Glutamatergic neuron (in vitro differentiated cells): ENCODE data around the gene MACROH2A2. TPM values are rescaled to one million over a fixed set of nuclear protein-coding genes. Genes with fewer than 3 reads are reported as not detected.

ENCODE experiments used
- DNase-seq: peaks from one replicate; pipeline ENCODE4 v3.0.0; 2022
- H3K27ac Mint-ChIP-seq: one replicate; pipeline ENCODE4 v1.8.0; 2020; ENCODE audit warnings: mild to moderate bottlenecking, mixed read lengths, inconsistent platforms; ENCODE audit not compliant: unreplicated experiment
- H3K27me3 Mint-ChIP-seq: one replicate; pipeline ENCODE4 v1.8.0; 2020; ENCODE audit warnings: mild to moderate bottlenecking, moderate library complexity, mixed read lengths, inconsistent platforms; ENCODE audit not compliant: unreplicated experiment
- H3K36me3 Mint-ChIP-seq: one replicate; pipeline ENCODE4 v1.8.0; 2020; ENCODE audit warnings: mild to moderate bottlenecking, mixed read lengths, inconsistent platforms; ENCODE audit not compliant: unreplicated experiment
- H3K4me1 Mint-ChIP-seq: one replicate; pipeline ENCODE4 v1.8.0; 2020; ENCODE audit warnings: mild to moderate bottlenecking, low read depth, mixed read lengths, inconsistent platforms; ENCODE audit not compliant: unreplicated experiment
- H3K4me3 Mint-ChIP-seq: one replicate; pipeline ENCODE4 v1.8.0; 2020; ENCODE audit warnings: mild to moderate bottlenecking, mixed read lengths, inconsistent platforms; ENCODE audit not compliant: unreplicated experiment
- H3K9me3 Mint-ChIP-seq: one replicate; pipeline ENCODE4 v1.8.0; 2020; ENCODE audit warnings: mild to moderate bottlenecking, moderate library complexity, mixed read lengths, inconsistent platforms; ENCODE audit not compliant: unreplicated experiment
- total RNA-seq: library from RNA; stranded (reverse); fragmentation: NEBNext Ultra II Directional; extraction: Animal tissue kit (Norgen Biotek cat#: 25700); gene quantifications from one replicate; pipeline ENCODE4 v1.2.1, GENCODE V29; 2021; ENCODE audit not compliant: unreplicated experiment
- TF ChIP-seq, protein P1 (sequence below): fragments of 200-600 bp; sonication (generic); IDR thresholded peaks from one replicate; pipeline ENCODE4 v1.5.0; 2021; ENCODE audit not compliant: partially characterized antibody, unreplicated experiment

Gene MACROH2A2
- total RNA-seq, 1 donor from 2014 or later, result 58.3 TPM

DNA sequence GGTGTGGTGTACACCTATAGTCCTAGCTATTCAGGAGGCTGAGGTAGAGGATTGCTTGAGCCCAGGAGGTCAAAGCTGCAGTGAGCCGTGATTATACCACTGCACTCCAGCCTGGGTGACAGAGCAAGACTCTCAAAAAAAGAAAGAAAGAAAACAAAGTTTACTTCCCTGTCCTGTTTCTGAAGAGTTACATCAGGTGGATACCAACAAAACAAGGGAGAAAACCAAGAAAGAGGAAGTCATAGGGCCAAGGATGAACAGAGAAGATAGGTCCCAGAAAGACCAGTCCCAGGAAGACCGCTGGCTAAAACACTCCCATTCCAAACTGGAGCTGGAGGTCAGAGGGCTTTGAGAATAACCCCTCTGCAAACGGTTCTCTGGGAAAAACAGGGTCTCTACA lies 13.5 kb downstream of the MACROH2A2 start:
- Mint-ChIP-seq H3K27ac (no peak overlapping the region), H3K9me3 (peaks cover 2% of the 10 kb centered on the region), H3K4me1 (peaks cover 4% of the 10 kb centered on the region), H3K4me3 (no peak overlapping the region), H3K36me3 (no peaks in the 10 kb centered on the region), H3K27me3 (no peaks in the 10 kb centered on the region)
- no peak for DNase-seq
- TF ChIP-seq, protein P1, sequence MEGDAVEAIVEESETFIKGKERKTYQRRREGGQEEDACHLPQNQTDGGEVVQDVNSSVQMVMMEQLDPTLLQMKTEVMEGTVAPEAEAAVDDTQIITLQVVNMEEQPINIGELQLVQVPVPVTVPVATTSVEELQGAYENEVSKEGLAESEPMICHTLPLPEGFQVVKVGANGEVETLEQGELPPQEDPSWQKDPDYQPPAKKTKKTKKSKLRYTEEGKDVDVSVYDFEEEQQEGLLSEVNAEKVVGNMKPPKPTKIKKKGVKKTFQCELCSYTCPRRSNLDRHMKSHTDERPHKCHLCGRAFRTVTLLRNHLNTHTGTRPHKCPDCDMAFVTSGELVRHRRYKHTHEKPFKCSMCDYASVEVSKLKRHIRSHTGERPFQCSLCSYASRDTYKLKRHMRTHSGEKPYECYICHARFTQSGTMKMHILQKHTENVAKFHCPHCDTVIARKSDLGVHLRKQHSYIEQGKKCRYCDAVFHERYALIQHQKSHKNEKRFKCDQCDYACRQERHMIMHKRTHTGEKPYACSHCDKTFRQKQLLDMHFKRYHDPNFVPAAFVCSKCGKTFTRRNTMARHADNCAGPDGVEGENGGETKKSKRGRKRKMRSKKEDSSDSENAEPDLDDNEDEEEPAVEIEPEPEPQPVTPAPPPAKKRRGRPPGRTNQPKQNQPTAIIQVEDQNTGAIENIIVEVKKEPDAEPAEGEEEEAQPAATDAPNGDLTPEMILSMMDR, result no peak

DNA sequence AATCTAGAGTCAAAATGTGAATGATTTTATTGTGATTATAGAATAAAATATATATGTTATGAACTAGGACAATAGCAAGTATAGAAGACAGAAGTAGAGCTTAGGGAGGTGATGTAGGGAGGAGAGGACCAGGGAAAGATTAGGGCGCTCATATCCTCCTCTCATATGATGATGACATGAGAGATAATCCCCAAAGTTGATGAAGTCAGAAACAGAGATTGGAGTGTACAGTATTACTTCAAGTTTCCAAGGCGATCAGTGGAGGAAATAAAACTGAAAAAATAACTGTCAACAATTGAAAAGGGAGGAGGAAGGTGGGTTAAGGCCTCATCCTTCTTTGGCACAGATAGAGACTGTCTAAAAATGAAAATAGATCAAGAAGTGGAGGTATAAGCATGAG lies 14.9 kb downstream of the MACROH2A2 start:
- TF ChIP-seq, protein P1, result no peak
- Mint-ChIP-seq H3K27ac (no peak overlapping the region), H3K4me1 (peaks cover 4% of the 10 kb centered on the region), H3K9me3 (peaks cover 2% of the 10 kb centered on the region), H3K4me3 (no peak overlapping the region), H3K36me3 (no peaks in the 10 kb centered on the region), H3K27me3 (no peaks in the 10 kb centered on the region)
- DNase-seq, result no peak

DNA sequence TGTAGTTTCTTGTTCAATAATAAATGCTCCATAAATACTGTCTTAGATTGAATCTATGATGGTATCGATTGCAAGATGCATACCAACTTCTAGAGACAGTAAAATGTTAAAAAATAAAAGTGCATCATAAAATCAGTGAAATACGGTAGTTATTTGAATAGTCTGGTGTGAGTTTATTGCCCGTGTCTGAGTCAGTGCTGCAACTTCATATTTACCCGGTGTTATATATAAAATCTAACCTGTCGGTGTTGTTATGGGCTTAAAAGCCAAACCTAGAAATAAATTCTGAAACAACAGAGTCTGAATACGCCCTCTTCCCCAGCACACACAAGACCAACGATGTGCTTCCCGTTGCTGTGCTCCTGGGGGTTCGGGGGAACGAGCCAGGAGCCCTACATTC lies 16.3 kb downstream of the MACROH2A2 start:
- H3K4me1 Mint-ChIP-seq, result peaks cover 4% of the 10 kb centered on the region
- peaks cover 3% of the 10 kb centered on the region for H3K9me3 Mint-ChIP-seq
- no peaks in the 10 kb centered on the region for H3K36me3 Mint-ChIP-seq
- H3K27me3 Mint-ChIP-seq, result no peaks in the 10 kb centered on the region
- no peak overlapping the region for H3K4me3 Mint-ChIP-seq
- no peak overlapping the region for H3K27ac Mint-ChIP-seq
- TF ChIP-seq, protein P1, result no peak
- no peak for DNase-seq

DNA sequence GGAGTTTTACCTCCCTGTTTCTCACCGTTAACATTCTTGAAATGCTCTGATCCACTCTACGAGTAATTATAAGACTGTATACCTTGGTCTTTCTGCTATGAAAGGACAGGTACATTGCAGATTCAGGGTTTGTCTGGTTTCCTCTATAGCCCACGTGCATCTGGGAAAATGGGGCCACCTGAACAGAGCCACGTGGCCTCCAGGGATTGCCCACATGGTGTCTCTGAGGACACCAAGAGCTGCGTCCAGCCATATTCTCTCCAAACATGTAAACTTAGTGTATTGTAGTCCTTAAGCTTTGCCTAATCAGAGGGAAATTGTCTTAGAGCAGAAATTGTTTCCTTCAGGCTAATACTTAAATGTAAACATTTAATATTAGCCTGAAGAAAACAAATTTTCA lies 16.7 kb downstream of the MACROH2A2 start:
- peaks cover 4% of the 10 kb centered on the region for H3K4me1 Mint-ChIP-seq
- no peaks in the 10 kb centered on the region for H3K36me3 Mint-ChIP-seq
- peaks cover 3% of the 10 kb centered on the region for H3K9me3 Mint-ChIP-seq
- H3K4me3 Mint-ChIP-seq, result no peak overlapping the region
- no peaks in the 10 kb centered on the region for H3K27me3 Mint-ChIP-seq
- DNase-seq, result no peak
- H3K27ac Mint-ChIP-seq, result no peak overlapping the region
- TF ChIP-seq, protein P1, result no peak

DNA sequence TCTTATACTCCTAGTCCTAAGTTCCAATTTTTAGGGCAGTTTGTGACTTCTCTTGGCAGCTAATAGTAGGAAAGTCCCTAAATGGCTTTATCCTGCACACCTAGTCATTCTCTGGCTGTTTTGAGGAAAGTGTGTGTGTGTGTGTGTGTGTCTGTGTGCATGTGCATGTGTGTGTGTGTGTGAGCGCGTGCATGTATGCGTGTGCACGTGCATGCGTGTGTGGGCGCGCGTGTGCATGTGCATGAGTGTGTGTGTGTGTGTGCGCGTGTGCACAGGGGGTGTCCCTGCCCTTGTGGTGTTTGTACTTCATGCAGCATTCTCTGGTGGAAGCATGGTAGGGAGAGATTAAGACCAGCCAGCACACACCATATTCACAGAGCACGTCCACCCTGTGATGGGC lies 18.2 kb downstream of the MACROH2A2 start:
- no peak for DNase-seq
- Mint-ChIP-seq H3K9me3 (peaks cover 1% of the 10 kb centered on the region), H3K27ac (no peak overlapping the region), H3K27me3 (no peaks in the 10 kb centered on the region), H3K36me3 (no peaks in the 10 kb centered on the region), H3K4me3 (no peak overlapping the region), H3K4me1 (peaks cover 4% of the 10 kb centered on the region)
- TF ChIP-seq, protein P1, result no peak
